Sigmoid colon (tissue), 7 donors: ENCODE measurements around the gene DBI. TPM values are rescaled to one million over a fixed set of nuclear protein-coding genes. Genes with fewer than 3 reads are reported as not detected.

Experiments
- DNase-seq: peaks from one replicate; pipeline ENCODE4 v3.0.0-alpha.2; 2019
- H3K27ac ChIP-seq, 4 donors: fragments of 200-600 bp; sonication (generic); one replicate each; pipeline ENCODE4 v1.5.1; 2016 to 2019; ENCODE audit warnings: mild to moderate bottlenecking in 1 of 4
- H3K27me3 ChIP-seq, 3 donors: fragments of 200-600 bp; sonication (generic); one replicate each; pipeline ENCODE4 v1.5.1; 2019; ENCODE audit warnings: mild to moderate bottlenecking in 1 of 3
- H3K36me3 ChIP-seq, 4 donors: fragments of 200-600 bp; sonication (generic); one replicate each; pipeline ENCODE4 v1.5.1; 2016 to 2019
- H3K4me1 ChIP-seq, 4 donors: fragments of 200-600 bp; sonication (generic); one replicate each; pipeline ENCODE4 v1.5.1; 2017 to 2019
- H3K4me3 ChIP-seq, 4 donors: fragments of 200-600 bp; sonication (generic); one replicate each; pipeline ENCODE4 v1.5.1; 2017 to 2019; ENCODE audit warnings: mild to moderate bottlenecking in 2 of 4, moderate library complexity in 1 of 4
- H3K9me3 ChIP-seq, 4 donors: fragments of 200-600 bp in 3 of 4; sonication (generic) in 3 of 4; one replicate each; pipeline versions ENCODE4 v1.5.1 to v1.6.1; 2013 to 2019
- EP300 ChIP-seq, 4 donors: sonication (generic); formaldehyde crosslinking; IDR thresholded peaks; one replicate each; pipeline ENCODE4 v1.6.1; 2017; ENCODE audit warnings: antibody characterized with exemption in 4 of 4
- POLR2A ChIP-seq, 2 donors: fragments of 450-650 bp; IDR thresholded peaks; one replicate each; pipeline ENCODE4 v1.6.1; 2016; ENCODE audit warnings: antibody characterized with exemption in 2 of 2, mild to moderate bottlenecking in 2 of 2, moderate library complexity in 2 of 2
- POLR2AphosphoS5 ChIP-seq, 4 donors: sonication (generic); formaldehyde crosslinking; IDR thresholded peaks; one replicate each; pipeline ENCODE4 v1.6.1; 2017; ENCODE audit warnings: antibody characterized with exemption in 4 of 4
- WGBS, 2 donors: extraction: QIAGEN DNeasy Blood & Tissue Kit; methylation state at CpG; one replicate each; pipeline ENCODE4 v1.1.7; 2013; 5-methylcytosine and 5-hydroxymethylcytosine counted together
- intact Hi-C: fragments of 100-400 bp; cut with DNase I; formaldehyde crosslinking; loops from one replicate; pipeline ENCODE4 v1.15.1; 2023
- polyA plus RNA-seq, 3 donors: library from polyadenylated mRNA; stranded (reverse); fragments of 200-250 nt; gene quantifications; one replicate each; pipeline ENCODE4 v1.2.3, GENCODE V29; 2013
- total RNA-seq, 4 donors: library from RNA; depleted of rRNA; stranded (reverse); fragments of >200 nt; gene quantifications; one replicate each; pipeline ENCODE4 v1.1.0, GENCODE V29; 2016
- TF ChIP-seq, protein P1 (sequence below), 4 experiments: fragments of 450-650 bp in 3 of 4; fragments of 200-600 bp in 1 of 4; IDR thresholded peaks; one replicate each; pipeline ENCODE4 v1.5.1; 2016 to 2019; ENCODE audit warnings: antibody characterized with exemption in 4 of 4, mild to moderate bottlenecking in 3 of 4, moderate library complexity in 2 of 4
- donor health status: healthy with polysubstance abuse.
- donor health status: Bipolar disorder and iron deficiency.
- donor health status: healthy.

The DBI gene
- total and polyA plus RNA-seq, 7 donors, result 49.5 to 1,261 (median 92.4) TPM

DNA sequence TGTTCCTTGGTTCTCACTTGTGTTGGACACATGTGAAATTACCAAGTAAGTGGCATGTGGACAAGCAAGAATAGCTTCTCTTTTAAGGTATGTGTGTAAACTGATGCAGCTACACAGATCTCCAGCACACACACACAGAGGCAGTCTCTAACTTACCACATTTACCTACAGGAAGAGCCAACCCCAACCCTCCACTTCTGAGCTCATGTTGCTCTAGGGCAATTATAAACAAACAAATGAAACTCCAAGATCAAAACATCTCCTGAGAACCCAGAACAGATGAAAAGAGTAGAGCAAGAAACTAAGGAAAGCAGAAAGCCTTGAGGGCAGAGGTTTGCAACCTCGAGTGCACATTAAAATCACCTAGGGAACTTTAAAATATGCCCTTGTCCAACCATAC, 48.9 kb downstream of the DBI start:
- intact Hi-C loops, result no loop called here

DNA sequence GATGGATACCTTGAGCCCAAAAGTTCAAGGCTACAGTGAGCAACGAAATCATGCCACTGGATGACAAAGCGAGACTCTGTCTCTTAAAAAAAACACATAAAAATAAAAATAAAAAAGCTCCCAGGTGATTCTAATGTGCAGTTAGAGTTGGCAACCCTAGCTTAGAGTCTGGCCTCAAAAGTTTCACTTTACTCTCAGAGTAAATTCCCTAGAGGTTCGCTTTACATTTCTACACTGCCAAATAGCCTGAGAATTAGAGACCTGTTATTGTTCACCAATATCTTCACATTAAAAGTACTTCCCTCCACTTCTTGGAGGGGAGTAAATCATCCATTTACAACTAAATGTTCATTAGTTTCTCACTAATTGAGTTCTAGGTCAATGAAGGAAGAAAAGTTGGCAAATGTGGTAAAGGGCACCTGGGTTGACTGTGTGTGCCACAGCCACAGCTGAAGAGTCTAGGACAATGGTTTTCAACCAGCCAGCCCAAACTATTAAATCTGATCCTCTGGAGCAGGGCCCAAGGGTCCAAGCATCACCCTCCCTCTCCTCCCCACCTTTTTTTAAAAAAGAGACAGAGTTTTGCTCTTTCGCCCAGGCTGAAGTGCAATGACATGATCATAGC, 49.6 kb downstream of the DBI start:
- no peaks in the 10 kb centered on the region for H3K36me3 ChIP-seq
- peaks cover 0 to 5% (median 0%) of the 10 kb centered on the region in 3 donors for H3K27me3 ChIP-seq
- no peaks in the 10 kb centered on the region for H3K4me1 ChIP-seq
- TF ChIP-seq EP300 (IDR thresholded peaks at IDR 0.05), result no peak
- TF ChIP-seq, protein P1, sequence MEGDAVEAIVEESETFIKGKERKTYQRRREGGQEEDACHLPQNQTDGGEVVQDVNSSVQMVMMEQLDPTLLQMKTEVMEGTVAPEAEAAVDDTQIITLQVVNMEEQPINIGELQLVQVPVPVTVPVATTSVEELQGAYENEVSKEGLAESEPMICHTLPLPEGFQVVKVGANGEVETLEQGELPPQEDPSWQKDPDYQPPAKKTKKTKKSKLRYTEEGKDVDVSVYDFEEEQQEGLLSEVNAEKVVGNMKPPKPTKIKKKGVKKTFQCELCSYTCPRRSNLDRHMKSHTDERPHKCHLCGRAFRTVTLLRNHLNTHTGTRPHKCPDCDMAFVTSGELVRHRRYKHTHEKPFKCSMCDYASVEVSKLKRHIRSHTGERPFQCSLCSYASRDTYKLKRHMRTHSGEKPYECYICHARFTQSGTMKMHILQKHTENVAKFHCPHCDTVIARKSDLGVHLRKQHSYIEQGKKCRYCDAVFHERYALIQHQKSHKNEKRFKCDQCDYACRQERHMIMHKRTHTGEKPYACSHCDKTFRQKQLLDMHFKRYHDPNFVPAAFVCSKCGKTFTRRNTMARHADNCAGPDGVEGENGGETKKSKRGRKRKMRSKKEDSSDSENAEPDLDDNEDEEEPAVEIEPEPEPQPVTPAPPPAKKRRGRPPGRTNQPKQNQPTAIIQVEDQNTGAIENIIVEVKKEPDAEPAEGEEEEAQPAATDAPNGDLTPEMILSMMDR (IDR thresholded peaks at IDR 0.05), result no peak
- no peak for TF ChIP-seq POLR2AphosphoS5 (IDR thresholded peaks at IDR 0.05)
- no peak for TF ChIP-seq POLR2A (IDR thresholded peaks at IDR 0.05)
- intact Hi-C loops, result no loop called here
- peaks cover 0 to 5% (median 0%) of the 10 kb centered on the region in 4 donors for H3K9me3 ChIP-seq
- no peak overlapping the region for H3K27ac ChIP-seq
- no peak overlapping the region for H3K4me3 ChIP-seq
- DNase-seq, result no peak
- WGBS, 2 donors, result 89 to 91% methylated on average over 4 of the region's 4 CpGs

More for the DNA sequence above, 48.9 kb downstream of the DBI start:
- no peaks in the 10 kb centered on the region for H3K36me3 ChIP-seq
- WGBS, 2 donors, result 67 to 94% methylated on average over 1 of the region's 1 CpG
- no peaks in the 10 kb centered on the region for H3K4me1 ChIP-seq
- DNase-seq, result no peak
- peaks cover 0 to 5% (median 0%) of the 10 kb centered on the region in 3 donors for H3K27me3 ChIP-seq
- TF ChIP-seq EP300 (IDR thresholded peaks at IDR 0.05) (no peak), POLR2AphosphoS5 (IDR thresholded peaks at IDR 0.05) (no peak), POLR2A (IDR thresholded peaks at IDR 0.05) (no peak)
- TF ChIP-seq, protein P1 (IDR thresholded peaks at IDR 0.05), result no peak
- H3K4me3 ChIP-seq, result no peak overlapping the region
- no peak overlapping the region for H3K27ac ChIP-seq
- H3K9me3 ChIP-seq, result no peaks in the 10 kb centered on the region

DNA sequence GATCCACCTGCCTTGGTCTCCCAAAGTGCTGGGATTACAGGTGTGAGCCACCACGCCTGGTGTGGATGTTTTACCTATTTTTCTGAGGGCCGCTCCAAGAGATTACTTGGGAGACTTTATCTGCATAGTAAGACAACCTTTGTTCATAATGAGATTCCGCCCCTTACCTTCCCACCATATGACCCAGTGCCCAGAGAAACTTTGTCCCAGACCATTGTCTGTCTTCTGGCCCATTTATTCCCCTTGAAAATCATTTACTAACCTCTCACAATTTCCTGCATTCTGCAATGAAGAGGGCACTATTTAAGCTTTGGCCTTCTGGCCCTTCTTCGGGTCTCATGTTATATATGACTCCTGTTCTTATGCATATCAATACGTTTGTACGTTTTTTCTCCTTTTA, 51.1 kb downstream of the DBI start:
- WGBS, 2 donors, result 71 to 90% methylated on average over 6 of the region's 6 CpGs
- H3K4me1 ChIP-seq, result no peaks in the 10 kb centered on the region
- no peak for DNase-seq
- no peaks in the 10 kb centered on the region for H3K27me3 ChIP-seq
- TF ChIP-seq POLR2AphosphoS5 (IDR thresholded peaks at IDR 0.05) (no peak), POLR2A (IDR thresholded peaks at IDR 0.05) (no peak), EP300 (IDR thresholded peaks at IDR 0.05) (no peak)
- TF ChIP-seq, protein P1 (IDR thresholded peaks at IDR 0.05), result no peak
- intact Hi-C loops, result no loop called here
- no peak overlapping the region for H3K4me3 ChIP-seq
- no peaks in the 10 kb centered on the region for H3K36me3 ChIP-seq
- peaks cover 0 to 5% (median 0%) of the 10 kb centered on the region in 4 donors for H3K9me3 ChIP-seq
- H3K27ac ChIP-seq, result no peak overlapping the region

DNA sequence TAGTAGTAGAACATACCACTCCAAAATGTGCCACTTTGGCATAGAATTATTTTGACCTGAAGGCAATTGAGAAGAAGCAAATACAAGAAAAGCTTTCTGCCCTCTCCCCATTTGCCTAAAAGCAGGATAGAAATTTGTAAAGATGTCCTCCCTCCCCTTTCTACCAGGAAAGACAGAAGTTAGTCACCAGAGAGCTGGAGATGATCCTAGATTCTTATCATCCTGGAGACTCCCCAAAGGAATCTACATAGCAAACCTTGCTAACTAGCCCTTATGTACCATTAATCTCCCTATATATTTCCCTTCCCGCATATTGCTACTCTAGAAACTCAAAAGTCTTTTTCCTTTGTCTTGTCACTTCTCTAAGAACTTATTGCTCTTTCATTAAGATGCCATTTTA, 52.3 kb downstream of the DBI start:
- TF ChIP-seq EP300 (IDR thresholded peaks at IDR 0.05), result no peak
- TF ChIP-seq, protein P1 (IDR thresholded peaks at IDR 0.05), result no peak
- no peak for TF ChIP-seq POLR2A (IDR thresholded peaks at IDR 0.05)
- no peak for TF ChIP-seq POLR2AphosphoS5 (IDR thresholded peaks at IDR 0.05)
- Histone ChIP-seq H3K27ac (no peak overlapping the region), H3K36me3 (no peaks in the 10 kb centered on the region), H3K9me3 (peaks cover 0 to 5% (median 0%) of the 10 kb centered on the region in 4 donors), H3K4me1 (no peaks in the 10 kb centered on the region), H3K27me3 (no peaks in the 10 kb centered on the region), H3K4me3 (no peak overlapping the region)
- intact Hi-C loops, result no loop called here
- 95 to 97% methylated on average over 1 of the region's 1 CpG for WGBS, 2 donors
- DNase-seq, result no peak
